Nephron (organoid): ENCODE measurements around the gene TMIGD3.

Source experiments
- H3K27ac Mint-ChIP-seq, 3 experiments: 2 replicates each; pipeline ENCODE4 v1.8.0; 2020; ENCODE audit warnings: mixed read lengths in 3 of 3, mild to moderate bottlenecking in 2 of 3, moderate library complexity in 1 of 3
- H3K27me3 Mint-ChIP-seq: 2 replicates; pipeline ENCODE4 v1.8.0; 2021; ENCODE audit warnings: low read depth, mild to moderate bottlenecking, moderate library complexity, mixed read lengths
- H3K36me3 Mint-ChIP-seq: 2 replicates; pipeline ENCODE4 v1.8.0; 2020; ENCODE audit warnings: low read depth, mixed read lengths
- H3K4me1 Mint-ChIP-seq: 2 replicates; pipeline ENCODE4 v1.8.0; 2020; ENCODE audit warnings: mixed read lengths
- H3K4me3 Mint-ChIP-seq, 3 experiments: 2 replicates each; pipeline ENCODE4 v1.8.0; 2020; ENCODE audit warnings: mild to moderate bottlenecking in 3 of 3, mixed read lengths in 3 of 3, moderate library complexity in 2 of 3
- H3K9me3 Mint-ChIP-seq: 2 replicates; pipeline ENCODE4 v1.8.0; 2020; ENCODE audit warnings: mixed read lengths
- TF ChIP-seq, protein P1 (sequence below), 3 experiments: fragments of 200-600 bp; sonication (generic); IDR thresholded peaks; one replicate each; pipeline ENCODE4 v1.5.0; 2021; ENCODE audit warnings: antibody characterized with exemption in 3 of 3; ENCODE audit not compliant: unreplicated experiment in 3 of 3

Gene TMIGD3

DNA sequence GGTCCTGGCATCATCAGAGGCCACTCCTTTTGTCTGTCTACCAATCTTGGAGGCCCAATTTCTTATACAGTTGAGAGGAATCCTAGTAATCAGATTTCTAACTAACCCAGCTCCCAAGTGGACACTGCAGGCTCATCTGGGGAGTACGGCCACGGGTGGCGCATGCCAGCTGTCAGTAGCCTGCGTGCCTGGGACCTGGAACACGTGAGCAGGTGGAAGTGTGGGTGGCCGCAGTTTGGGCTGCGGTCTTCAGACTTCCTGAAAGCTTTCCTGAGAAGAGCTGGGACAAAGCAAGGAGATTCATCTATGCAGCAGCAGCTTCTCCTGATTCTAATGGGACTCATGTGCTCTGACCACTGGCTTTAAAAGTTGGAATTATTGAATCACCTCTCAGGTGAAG lies 12.4 kb downstream of the TMIGD3 start:
- Mint-ChIP-seq H3K27ac (no peak overlapping the region), H3K9me3 (peaks cover 5% of the 10 kb centered on the region), H3K4me1 (no peaks in the 10 kb centered on the region), H3K27me3 (peaks cover 10% of the 10 kb centered on the region), H3K36me3 (no peaks in the 10 kb centered on the region), H3K4me3 (no peak overlapping the region)
- TF ChIP-seq, protein P1, sequence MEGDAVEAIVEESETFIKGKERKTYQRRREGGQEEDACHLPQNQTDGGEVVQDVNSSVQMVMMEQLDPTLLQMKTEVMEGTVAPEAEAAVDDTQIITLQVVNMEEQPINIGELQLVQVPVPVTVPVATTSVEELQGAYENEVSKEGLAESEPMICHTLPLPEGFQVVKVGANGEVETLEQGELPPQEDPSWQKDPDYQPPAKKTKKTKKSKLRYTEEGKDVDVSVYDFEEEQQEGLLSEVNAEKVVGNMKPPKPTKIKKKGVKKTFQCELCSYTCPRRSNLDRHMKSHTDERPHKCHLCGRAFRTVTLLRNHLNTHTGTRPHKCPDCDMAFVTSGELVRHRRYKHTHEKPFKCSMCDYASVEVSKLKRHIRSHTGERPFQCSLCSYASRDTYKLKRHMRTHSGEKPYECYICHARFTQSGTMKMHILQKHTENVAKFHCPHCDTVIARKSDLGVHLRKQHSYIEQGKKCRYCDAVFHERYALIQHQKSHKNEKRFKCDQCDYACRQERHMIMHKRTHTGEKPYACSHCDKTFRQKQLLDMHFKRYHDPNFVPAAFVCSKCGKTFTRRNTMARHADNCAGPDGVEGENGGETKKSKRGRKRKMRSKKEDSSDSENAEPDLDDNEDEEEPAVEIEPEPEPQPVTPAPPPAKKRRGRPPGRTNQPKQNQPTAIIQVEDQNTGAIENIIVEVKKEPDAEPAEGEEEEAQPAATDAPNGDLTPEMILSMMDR (IDR thresholded peaks at IDR 0.05; ENCODE audit: unreplicated experiment in 3 of 3) = no peak

DNA sequence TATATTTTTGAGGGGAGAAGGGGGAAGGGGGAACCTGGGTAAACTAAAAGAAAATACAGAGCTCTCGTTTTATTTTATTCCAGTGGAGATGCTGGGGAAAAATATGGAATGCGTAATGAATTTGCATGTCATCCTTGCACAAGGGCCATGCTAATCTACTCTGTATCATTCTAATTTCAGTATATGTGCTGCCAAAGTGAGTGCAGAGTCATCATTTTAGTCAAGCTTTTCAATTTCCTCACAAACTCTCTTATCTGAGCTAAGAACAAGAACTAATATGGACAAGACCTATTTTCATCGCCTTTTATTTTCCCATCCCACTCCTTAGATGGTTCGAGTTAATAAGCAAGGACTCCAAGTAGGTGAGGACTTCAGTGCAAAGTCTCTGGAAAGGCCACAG lies 13.2 kb downstream of the TMIGD3 start:
- Mint-ChIP-seq H3K27ac (no peak overlapping the region), H3K27me3 (peaks cover 10% of the 10 kb centered on the region), H3K4me1 (no peaks in the 10 kb centered on the region), H3K9me3 (peaks cover 5% of the 10 kb centered on the region), H3K36me3 (no peaks in the 10 kb centered on the region), H3K4me3 (no peak overlapping the region)
- TF ChIP-seq, protein P1 (IDR thresholded peaks at IDR 0.05; ENCODE audit: unreplicated experiment in 3 of 3) = no peak

DNA sequence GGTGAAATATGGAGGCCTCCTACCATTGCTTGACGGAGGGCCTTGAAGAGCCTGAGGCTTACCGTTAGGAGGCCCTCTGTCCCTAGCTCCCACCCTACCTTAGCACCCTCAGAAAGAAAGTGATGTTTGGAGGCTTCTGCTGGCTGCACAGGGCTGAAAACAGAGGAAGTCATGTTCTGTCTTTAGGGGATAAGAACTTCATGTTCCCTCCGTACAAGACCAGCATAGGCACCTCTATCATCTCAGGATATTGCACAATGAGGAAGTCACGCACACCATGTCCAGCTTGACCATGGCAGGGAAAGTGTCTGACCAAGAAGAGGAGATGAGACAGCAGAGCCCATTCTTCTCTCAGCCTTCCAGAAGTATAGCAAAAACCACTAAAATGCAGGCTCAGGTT lies 13.8 kb downstream of the TMIGD3 start:
- Mint-ChIP-seq H3K36me3 (no peaks in the 10 kb centered on the region), H3K4me1 (no peaks in the 10 kb centered on the region), H3K4me3 (no peak overlapping the region), H3K27ac (no peak overlapping the region), H3K9me3 (peaks cover 5% of the 10 kb centered on the region), H3K27me3 (peaks cover 10% of the 10 kb centered on the region)
- TF ChIP-seq, protein P1 (IDR thresholded peaks at IDR 0.05; ENCODE audit: unreplicated experiment in 3 of 3) = no peak

DNA sequence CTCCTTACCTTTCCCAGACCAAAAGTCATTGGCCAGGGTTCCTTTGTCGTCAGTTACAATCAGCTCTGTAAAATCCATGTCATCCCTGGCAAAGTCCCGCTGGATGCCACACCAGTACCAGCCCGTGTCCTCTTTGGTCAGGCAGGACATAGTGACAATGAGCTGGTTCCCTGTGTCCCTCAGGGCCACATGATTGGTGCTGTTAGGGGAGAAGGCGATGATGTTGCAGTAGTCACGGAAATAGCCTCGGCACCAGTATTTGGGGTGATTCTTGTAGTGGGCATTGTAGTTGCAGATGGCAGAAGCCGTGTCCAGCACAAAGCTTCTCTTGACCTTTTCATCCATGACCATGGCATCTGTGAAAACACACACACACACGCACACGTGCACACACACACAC lies 14.8 kb downstream of the TMIGD3 start:
- Mint-ChIP-seq H3K4me3 (no peak overlapping the region), H3K36me3 (no peaks in the 10 kb centered on the region), H3K27me3 (peaks cover 10% of the 10 kb centered on the region), H3K4me1 (no peaks in the 10 kb centered on the region), H3K27ac (no peak overlapping the region), H3K9me3 (no peaks in the 10 kb centered on the region)
- TF ChIP-seq, protein P1 (IDR thresholded peaks at IDR 0.05; ENCODE audit: unreplicated experiment in 3 of 3) = no peak

DNA sequence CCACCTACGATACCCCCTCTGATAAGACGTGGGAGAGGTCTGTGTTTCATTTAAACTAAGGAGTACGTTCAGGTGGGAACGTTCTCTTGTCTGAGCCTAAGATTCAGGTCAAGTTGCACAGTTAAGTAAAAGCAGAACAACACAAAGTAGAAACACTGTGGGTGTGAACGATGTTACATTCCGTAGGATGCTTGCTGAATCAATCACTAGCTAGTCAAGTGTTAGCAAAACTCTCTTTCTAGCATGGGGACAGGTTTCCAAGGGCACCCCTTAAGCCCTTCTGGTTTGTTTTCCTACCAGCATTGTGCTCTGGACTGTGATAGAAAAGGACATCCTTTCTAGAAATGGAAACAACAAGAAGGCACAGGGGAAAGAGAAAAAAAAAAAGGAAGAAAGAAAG lies 16.3 kb downstream of the TMIGD3 start:
- H3K4me1 Mint-ChIP-seq = peaks cover 7% of the 10 kb centered on the region
- no peak overlapping the region for H3K27ac Mint-ChIP-seq
- H3K4me3 Mint-ChIP-seq = no peak overlapping the region
- H3K9me3 Mint-ChIP-seq = no peaks in the 10 kb centered on the region
- H3K36me3 Mint-ChIP-seq = no peaks in the 10 kb centered on the region
- TF ChIP-seq, protein P1 (IDR thresholded peaks at IDR 0.05; ENCODE audit: unreplicated experiment in 3 of 3) = no peak
- peaks cover 6% of the 10 kb centered on the region for H3K27me3 Mint-ChIP-seq

DNA sequence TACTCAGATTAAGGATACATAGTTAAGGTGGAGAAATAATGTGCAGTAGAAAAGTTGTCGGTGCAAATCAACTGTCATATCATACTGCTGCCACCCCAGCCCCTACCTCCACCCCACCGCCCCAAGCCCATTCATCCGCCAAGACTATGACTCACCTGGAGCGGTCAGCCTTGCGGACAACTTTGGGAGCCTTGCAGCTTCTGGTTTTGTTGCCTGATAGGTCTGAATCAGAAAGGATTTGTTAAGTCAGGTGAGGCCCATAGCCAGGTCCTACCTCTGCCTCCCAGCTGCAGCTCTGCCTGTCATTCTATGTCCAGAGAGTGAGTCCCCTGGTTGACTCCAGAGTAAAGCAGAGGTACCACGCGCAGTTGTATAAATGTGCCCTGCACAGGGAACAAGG lies 17.0 kb downstream of the TMIGD3 start:
- Mint-ChIP-seq H3K9me3 (no peaks in the 10 kb centered on the region), H3K36me3 (no peaks in the 10 kb centered on the region), H3K4me3 (no peak overlapping the region), H3K27me3 (peaks cover 6% of the 10 kb centered on the region), H3K27ac (no peak overlapping the region), H3K4me1 (peaks cover 14% of the 10 kb centered on the region)
- TF ChIP-seq, protein P1 (IDR thresholded peaks at IDR 0.05; ENCODE audit: unreplicated experiment in 3 of 3) = no peak
